ENCODE measurements around the gene COQ5. TPM values are rescaled to one million over a fixed set of nuclear protein-coding genes. Genes with fewer than 3 reads are reported as not detected.

Gene COQ5
- total and polyA plus RNA-seq, 4 donors = 25.0 to 33.6 (median 30.6) TPM

DNA sequence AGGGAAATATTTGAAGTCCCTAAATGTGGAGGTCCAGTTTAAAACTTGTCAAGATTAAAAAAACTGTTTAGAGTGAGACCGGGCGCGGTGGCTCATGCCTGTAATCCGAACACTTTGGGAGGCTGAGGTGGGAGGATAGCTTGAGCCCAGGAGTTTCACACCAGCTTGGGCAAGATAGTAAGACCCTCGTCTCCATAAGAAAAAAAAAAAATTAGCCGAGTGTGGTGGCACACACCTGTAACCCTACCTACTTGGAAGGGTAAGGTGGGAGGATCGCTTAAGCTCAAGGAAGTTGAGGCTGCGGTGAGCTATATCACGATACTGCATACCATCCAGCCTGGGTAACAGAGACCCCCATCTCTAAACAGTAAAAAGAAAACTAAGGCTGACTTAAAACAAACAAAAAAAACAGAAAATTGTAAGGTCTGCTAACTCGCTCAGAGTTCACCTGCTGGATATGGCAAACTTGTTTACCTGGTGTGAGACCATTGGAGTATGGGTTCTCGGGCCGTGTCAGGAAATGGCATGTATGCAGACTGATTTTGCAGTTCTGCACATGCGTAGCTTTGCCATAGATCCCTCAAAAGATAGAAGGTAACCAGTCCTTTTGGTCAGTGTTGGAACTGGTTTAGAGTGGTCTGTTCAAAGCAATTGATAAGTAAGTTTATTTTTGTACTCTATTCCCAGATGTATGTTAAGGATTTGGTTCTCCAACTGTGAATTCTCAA, 7.3 kb upstream of the COQ5 start:
- no peak for DNase-seq (ENCODE audit: low spot score)
- no peaks in the 10 kb centered on the region for H3K9me3 ChIP-seq (ENCODE audit: control insufficient read depth in 4 of 4, low read length in 3 of 4)
- peaks cover 15 to 55% (median 48%) of the 10 kb centered on the region in 4 donors for H3K4me1 ChIP-seq (ENCODE audit: control insufficient read depth in 4 of 4, insufficient read depth in 4 of 4, low read length in 3 of 4)
- H3K27me3 ChIP-seq (ENCODE audit: control insufficient read depth in 4 of 4, insufficient read depth in 4 of 4, low read length in 3 of 4) = no peaks in the 10 kb centered on the region
- TF ChIP-seq, protein P1, sequence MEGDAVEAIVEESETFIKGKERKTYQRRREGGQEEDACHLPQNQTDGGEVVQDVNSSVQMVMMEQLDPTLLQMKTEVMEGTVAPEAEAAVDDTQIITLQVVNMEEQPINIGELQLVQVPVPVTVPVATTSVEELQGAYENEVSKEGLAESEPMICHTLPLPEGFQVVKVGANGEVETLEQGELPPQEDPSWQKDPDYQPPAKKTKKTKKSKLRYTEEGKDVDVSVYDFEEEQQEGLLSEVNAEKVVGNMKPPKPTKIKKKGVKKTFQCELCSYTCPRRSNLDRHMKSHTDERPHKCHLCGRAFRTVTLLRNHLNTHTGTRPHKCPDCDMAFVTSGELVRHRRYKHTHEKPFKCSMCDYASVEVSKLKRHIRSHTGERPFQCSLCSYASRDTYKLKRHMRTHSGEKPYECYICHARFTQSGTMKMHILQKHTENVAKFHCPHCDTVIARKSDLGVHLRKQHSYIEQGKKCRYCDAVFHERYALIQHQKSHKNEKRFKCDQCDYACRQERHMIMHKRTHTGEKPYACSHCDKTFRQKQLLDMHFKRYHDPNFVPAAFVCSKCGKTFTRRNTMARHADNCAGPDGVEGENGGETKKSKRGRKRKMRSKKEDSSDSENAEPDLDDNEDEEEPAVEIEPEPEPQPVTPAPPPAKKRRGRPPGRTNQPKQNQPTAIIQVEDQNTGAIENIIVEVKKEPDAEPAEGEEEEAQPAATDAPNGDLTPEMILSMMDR (IDR thresholded peaks at IDR 0.05; ENCODE audit: low read depth, low read length, missing input control) = no peak
- TF ChIP-seq RXRA (IDR thresholded peaks at IDR 0.05) (no peak), EGR1 (IDR thresholded peaks at IDR 0.05; ENCODE audit: low read depth in 2 of 2) (no peak), SP1 (IDR thresholded peaks at IDR 0.05) (no peak), NR2F2 (IDR thresholded peaks at IDR 0.05) (no peak), RAD21 (IDR thresholded peaks at IDR 0.05) (no peak), HNF4G (IDR thresholded peaks at IDR 0.05) (no peak), JUND (IDR thresholded peaks at IDR 0.05) (no peak), HNF4A (conservative IDR thresholded peaks at IDR 0.05) (no peak), GABPA (IDR thresholded peaks at IDR 0.05 in 1 of 2, conservative IDR thresholded peaks at IDR 0.05 in 1 of 2) (no peak)
- TF ChIP-seq, protein P2, sequence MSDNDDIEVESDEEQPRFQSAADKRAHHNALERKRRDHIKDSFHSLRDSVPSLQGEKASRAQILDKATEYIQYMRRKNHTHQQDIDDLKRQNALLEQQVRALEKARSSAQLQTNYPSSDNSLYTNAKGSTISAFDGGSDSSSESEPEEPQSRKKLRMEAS (IDR thresholded peaks at IDR 0.05) = no peak
- TF ChIP-seq, protein P3, sequence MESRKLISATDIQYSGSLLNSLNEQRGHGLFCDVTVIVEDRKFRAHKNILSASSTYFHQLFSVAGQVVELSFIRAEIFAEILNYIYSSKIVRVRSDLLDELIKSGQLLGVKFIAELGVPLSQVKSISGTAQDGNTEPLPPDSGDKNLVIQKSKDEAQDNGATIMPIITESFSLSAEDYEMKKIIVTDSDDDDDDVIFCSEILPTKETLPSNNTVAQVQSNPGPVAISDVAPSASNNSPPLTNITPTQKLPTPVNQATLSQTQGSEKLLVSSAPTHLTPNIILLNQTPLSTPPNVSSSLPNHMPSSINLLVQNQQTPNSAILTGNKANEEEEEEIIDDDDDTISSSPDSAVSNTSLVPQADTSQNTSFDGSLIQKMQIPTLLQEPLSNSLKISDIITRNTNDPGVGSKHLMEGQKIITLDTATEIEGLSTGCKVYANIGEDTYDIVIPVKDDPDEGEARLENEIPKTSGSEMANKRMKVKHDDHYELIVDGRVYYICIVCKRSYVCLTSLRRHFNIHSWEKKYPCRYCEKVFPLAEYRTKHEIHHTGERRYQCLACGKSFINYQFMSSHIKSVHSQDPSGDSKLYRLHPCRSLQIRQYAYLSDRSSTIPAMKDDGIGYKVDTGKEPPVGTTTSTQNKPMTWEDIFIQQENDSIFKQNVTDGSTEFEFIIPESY (IDR thresholded peaks at IDR 0.05) = no peak
- TF ChIP-seq, protein P4, sequence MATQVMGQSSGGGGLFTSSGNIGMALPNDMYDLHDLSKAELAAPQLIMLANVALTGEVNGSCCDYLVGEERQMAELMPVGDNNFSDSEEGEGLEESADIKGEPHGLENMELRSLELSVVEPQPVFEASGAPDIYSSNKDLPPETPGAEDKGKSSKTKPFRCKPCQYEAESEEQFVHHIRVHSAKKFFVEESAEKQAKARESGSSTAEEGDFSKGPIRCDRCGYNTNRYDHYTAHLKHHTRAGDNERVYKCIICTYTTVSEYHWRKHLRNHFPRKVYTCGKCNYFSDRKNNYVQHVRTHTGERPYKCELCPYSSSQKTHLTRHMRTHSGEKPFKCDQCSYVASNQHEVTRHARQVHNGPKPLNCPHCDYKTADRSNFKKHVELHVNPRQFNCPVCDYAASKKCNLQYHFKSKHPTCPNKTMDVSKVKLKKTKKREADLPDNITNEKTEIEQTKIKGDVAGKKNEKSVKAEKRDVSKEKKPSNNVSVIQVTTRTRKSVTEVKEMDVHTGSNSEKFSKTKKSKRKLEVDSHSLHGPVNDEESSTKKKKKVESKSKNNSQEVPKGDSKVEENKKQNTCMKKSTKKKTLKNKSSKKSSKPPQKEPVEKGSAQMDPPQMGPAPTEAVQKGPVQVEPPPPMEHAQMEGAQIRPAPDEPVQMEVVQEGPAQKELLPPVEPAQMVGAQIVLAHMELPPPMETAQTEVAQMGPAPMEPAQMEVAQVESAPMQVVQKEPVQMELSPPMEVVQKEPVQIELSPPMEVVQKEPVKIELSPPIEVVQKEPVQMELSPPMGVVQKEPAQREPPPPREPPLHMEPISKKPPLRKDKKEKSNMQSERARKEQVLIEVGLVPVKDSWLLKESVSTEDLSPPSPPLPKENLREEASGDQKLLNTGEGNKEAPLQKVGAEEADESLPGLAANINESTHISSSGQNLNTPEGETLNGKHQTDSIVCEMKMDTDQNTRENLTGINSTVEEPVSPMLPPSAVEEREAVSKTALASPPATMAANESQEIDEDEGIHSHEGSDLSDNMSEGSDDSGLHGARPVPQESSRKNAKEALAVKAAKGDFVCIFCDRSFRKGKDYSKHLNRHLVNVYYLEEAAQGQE (IDR thresholded peaks at IDR 0.05) = no peak
- peaks cover 0 to 3% (median 0%) of the 10 kb centered on the region in 4 donors for H3K36me3 ChIP-seq (ENCODE audit: control insufficient read depth in 4 of 4, insufficient read depth in 3 of 4, low read depth in 1 of 4, low read length in 3 of 4)
- peak overlapping the region; percentile 90 to 99 (median 93) for H3K4me3 ChIP-seq (ENCODE audit: low read depth in 1 of 3, low read length in 3 of 3)
- H3K9ac ChIP-seq (ENCODE audit: low read depth in 1 of 2, low read length in 2 of 2) = peak overlapping the region; percentile 68 to 94
- WGBS = 42% methylated on average over 13 of the region's 13 CpGs
- peak overlapping the region; percentile 11 to 48 for H3K27ac ChIP-seq (ENCODE audit: low read depth in 1 of 2, low read length in 2 of 2)
